Lower lobe of right lung (tissue), 2 donors: ENCODE data around the gene SLC35F3. TPM values are rescaled to one million over a fixed set of nuclear protein-coding genes. Genes with fewer than 3 reads are reported as not detected.

Experiments
- ATAC-seq, 2 donors: fragments of 200-7000 bp; cut with Tn5 transposase; one replicate each; pipeline ENCODE4 v1.9.1; 2020 to 2022; ENCODE audit warnings: mild to moderate bottlenecking in 2 of 2, moderate library complexity in 2 of 2
- DNase-seq: peaks from one replicate; pipeline ENCODE4 v3.0.0-alpha.2; 2020
- H3K27ac ChIP-seq: fragments of 200-600 bp; one replicate; pipeline ENCODE4 v1.8.0; 2022
- H3K27me3 ChIP-seq: fragments of 200-600 bp; one replicate; pipeline ENCODE4 v1.8.0; 2022; ENCODE audit warnings: low read depth
- H3K36me3 ChIP-seq: fragments of 200-600 bp; one replicate; pipeline ENCODE4 v1.8.0; 2022; ENCODE audit warnings: mild to moderate bottlenecking
- H3K4me1 ChIP-seq: fragments of 200-600 bp; one replicate; pipeline ENCODE4 v1.8.0; 2022
- H3K4me3 ChIP-seq: fragments of 200-600 bp; one replicate; pipeline ENCODE4 v1.8.0; 2022; ENCODE audit warnings: mild to moderate bottlenecking
- H3K9me3 ChIP-seq: fragments of 200-600 bp; one replicate; pipeline ENCODE4 v1.8.0; 2022
- intact Hi-C: fragments of 100-400 bp; cut with DNase I; formaldehyde crosslinking; loops from one replicate; pipeline ENCODE4 v1.11.0; 2022
- total RNA-seq: library from RNA; stranded (reverse); fragmentation: NEBNext Ultra II Directional; extraction: Animal tissue kit (Norgen Biotek cat#: 25700); gene quantifications from one replicate; pipeline ENCODE4 v1.2.1, GENCODE V29; 2021
- TF ChIP-seq, protein P1 (sequence below): fragments of 200-600 bp; IDR thresholded peaks from one replicate; pipeline ENCODE4 v1.8.0; 2022; ENCODE audit warnings: antibody characterized with exemption, mild to moderate bottlenecking
- donor health status: DM: no; HTN: yes; CAD: no; lungs with severe emphysema.

SLC35F3 gene
- total RNA-seq, 1 donor from 2014 or later, result 0.41 TPM

DNA sequence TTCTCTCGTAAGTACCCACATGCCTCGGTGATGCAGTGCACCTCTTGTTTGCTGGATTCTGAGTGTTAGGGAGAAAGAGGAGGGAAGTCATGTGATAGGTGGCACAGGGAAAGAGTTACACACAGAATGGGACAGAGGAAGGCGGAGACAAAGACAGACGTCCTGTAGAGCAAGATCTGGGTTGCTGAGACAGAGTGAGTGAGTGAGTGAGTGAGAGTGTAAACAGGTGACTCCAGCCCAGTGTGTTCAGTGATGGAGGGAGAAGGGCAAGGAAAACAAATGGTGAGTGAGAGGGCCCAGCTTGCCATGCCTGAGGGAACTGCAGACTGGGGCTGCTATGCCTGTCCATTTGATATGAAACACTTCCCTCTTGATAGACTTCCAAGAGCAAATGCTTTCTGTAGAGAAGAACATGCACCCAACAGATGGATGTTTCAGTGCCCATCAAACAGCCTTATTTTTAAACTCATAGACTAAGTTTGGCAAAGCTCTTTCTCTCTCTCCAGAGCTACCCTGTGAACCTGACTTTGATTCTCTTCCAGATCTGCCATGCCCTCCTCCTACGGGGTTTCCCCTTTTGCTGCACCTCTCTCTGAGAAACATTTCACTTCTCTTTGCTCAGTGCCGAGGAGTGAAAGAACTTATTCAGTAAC, 258.9 kb downstream of the SLC35F3 start:
- no peaks in the 10 kb centered on the region for H3K36me3 ChIP-seq
- no peak overlapping the region for H3K27ac ChIP-seq
- ATAC-seq, result no peak
- no peaks in the 10 kb centered on the region for H3K27me3 ChIP-seq
- TF ChIP-seq, protein P1, sequence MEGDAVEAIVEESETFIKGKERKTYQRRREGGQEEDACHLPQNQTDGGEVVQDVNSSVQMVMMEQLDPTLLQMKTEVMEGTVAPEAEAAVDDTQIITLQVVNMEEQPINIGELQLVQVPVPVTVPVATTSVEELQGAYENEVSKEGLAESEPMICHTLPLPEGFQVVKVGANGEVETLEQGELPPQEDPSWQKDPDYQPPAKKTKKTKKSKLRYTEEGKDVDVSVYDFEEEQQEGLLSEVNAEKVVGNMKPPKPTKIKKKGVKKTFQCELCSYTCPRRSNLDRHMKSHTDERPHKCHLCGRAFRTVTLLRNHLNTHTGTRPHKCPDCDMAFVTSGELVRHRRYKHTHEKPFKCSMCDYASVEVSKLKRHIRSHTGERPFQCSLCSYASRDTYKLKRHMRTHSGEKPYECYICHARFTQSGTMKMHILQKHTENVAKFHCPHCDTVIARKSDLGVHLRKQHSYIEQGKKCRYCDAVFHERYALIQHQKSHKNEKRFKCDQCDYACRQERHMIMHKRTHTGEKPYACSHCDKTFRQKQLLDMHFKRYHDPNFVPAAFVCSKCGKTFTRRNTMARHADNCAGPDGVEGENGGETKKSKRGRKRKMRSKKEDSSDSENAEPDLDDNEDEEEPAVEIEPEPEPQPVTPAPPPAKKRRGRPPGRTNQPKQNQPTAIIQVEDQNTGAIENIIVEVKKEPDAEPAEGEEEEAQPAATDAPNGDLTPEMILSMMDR, result no peak
- no peaks in the 10 kb centered on the region for H3K9me3 ChIP-seq
- H3K4me1 ChIP-seq, result no peaks in the 10 kb centered on the region
- intact Hi-C loops, result no loop called here
- H3K4me3 ChIP-seq, result no peak overlapping the region
- no peak for DNase-seq

DNA sequence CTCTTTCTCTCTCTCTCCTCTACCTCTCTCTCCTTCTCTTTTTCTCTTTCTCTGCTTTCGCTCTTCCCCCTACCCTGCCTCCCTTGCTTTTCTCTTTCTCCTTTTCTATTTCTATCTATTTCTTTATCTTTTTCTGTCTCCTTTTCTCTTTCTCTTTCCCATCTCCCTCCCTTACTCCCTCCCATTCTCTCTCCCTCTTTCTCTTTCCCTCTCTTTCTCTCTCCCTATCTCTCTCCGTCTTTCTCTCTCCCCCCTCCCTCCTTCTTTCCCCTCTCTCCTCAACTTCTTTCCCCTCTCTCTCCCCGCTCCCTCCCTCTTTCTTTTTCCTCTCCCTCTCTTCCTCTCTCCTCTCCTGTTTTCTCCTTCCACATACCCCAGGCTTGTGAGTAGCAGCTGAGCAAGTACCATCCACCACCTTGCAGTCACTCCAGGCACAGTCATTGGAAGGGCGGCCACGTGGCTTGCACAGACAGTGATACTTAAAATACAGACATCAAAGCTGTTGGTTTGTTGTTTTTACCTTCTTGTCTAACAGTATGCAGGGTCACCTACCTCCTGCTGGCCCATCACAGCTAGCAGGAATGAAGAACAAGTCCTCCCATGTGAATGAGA, 259.7 kb downstream of the SLC35F3 start:
- Histone ChIP-seq H3K27ac (no peak overlapping the region), H3K27me3 (no peaks in the 10 kb centered on the region), H3K4me1 (no peaks in the 10 kb centered on the region), H3K4me3 (no peak overlapping the region), H3K9me3 (no peaks in the 10 kb centered on the region), H3K36me3 (no peaks in the 10 kb centered on the region)
- ATAC-seq (no peak), DNase-seq (no peak)
- intact Hi-C loops, result no loop called here
- TF ChIP-seq, protein P1, result no peak

DNA sequence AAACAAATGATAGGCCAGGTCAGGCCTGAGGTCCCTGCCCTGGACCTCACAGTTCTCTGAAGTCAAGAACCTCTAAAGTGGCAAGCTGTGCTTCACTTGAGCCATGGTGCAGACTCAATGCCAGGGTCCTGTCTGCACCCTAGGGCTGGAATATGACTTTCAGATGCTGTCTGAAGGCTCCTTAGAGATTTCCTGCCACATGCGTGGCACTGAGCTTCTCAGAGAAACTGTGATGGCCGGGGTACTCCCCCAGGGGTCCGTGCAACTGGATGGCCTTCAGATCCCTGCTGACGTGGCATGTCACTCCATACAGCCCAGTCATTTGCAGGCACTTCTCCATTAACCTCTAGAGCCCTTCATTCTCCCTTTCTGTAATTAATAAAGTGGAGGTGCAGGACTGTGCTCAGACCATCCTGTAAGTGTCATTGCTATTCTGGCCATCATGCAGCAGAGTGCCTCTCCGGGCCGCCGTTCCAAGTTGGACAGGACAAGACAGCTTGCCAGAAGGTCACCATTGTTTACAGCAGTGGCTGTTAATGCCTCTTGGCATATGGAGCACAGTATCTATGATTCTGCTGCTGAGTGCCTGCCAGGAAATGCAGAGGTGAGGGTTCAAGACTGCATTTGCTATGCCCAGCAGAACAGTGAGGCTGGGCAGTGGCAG, 263.7 kb downstream of the SLC35F3 start:
- no peak overlapping the region for H3K27ac ChIP-seq
- H3K36me3 ChIP-seq, result no peaks in the 10 kb centered on the region
- no peak for DNase-seq
- no peaks in the 10 kb centered on the region for H3K9me3 ChIP-seq
- H3K27me3 ChIP-seq, result no peaks in the 10 kb centered on the region
- TF ChIP-seq, protein P1, result no peak
- no peak for ATAC-seq
- H3K4me1 ChIP-seq, result no peaks in the 10 kb centered on the region
- intact Hi-C loops, result no loop called here
- H3K4me3 ChIP-seq, result no peak overlapping the region

DNA sequence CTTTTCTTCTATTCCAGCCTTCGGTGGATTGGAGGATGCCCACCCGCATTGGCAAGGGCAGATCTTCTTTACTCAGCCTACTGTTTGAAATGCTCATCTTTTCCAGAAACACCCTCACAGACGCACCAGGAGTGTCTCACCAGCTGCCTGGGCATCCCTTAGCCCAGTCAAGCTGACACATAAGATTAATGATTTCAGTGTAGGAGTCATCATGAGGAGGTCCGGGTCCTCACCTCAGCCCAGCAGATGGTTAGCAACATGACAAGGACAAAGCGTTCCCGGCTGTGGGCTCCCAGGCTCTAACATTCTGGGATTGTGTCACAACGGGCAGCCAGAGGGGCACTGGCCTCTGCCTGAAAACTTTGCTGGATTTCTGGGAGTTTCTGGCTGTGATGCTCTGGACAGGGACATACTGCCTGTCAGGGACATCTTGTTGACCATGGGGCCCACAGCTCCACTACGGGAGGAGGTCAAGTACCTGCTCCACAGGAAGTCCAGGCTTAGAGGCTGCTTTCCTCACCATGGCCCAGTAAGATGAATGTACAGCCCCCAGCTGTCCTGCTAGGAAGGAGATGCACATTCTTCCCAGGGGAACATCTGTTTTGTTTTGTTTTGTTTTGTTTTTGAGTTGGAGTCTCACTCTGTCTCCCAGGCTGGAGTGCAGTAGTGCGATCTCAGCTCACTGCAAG, 264.8 kb downstream of the SLC35F3 start:
- Histone ChIP-seq H3K9me3 (no peaks in the 10 kb centered on the region), H3K4me3 (no peak overlapping the region), H3K36me3 (no peaks in the 10 kb centered on the region), H3K4me1 (no peaks in the 10 kb centered on the region), H3K27ac (no peak overlapping the region), H3K27me3 (no peaks in the 10 kb centered on the region)
- intact Hi-C loops, result no loop called here
- TF ChIP-seq, protein P1, result no peak
- DNase-seq (no peak), ATAC-seq (no peak)

DNA sequence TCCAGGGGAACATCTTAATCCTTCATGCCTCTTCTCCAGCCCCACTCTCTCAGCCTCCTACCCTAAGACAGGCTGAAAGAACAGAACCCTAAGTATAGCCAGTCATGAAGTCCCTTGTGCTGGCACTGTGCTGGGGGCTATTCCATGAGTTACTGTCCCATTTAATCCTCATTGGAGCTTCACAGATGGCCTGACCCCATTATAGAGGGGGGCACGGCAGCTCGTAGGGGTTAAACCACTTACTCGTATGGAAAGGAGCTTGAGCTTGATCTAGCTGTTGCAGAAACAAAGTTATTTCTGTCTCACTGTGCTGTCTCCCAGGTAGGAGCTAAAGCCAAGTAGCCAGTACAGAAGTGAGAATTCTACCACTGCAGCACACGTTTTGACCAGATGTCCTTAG, 265.6 kb downstream of the SLC35F3 start:
- DNase-seq, result no peak
- intact Hi-C loops, result no loop called here

More for the DNA sequence above, 265.6 kb downstream of the SLC35F3 start:
- no peak for ATAC-seq
- H3K4me3 ChIP-seq, result no peak overlapping the region
- H3K36me3 ChIP-seq, result no peaks in the 10 kb centered on the region
- H3K9me3 ChIP-seq, result no peaks in the 10 kb centered on the region
- no peaks in the 10 kb centered on the region for H3K4me1 ChIP-seq
- H3K27me3 ChIP-seq, result no peaks in the 10 kb centered on the region
- TF ChIP-seq, protein P1, result no peak
- no peak overlapping the region for H3K27ac ChIP-seq
